H1 (cell line): ENCODE data around the gene SLC26A1. TPM values are rescaled to one million over a fixed set of nuclear protein-coding genes. Genes with fewer than 3 reads are reported as not detected.

ENCODE experiments used
- CTCF ChIA-PET: fragments of 300-600 bp; sonication (Branson Sonifier 250); formaldehyde crosslinking; loops from one replicate; lab custom pipeline; 2021; ENCODE audit not compliant: partially characterized antibody; lab: Charles Lee
- POLR2A ChIA-PET: fragments of 300-600 bp; sonication (Branson Sonifier 250); formaldehyde crosslinking; loops from one replicate; lab custom pipeline; 2021; ENCODE audit warnings: inconsistent platforms; ENCODE audit not compliant: partially characterized antibody; lab: Charles Lee
- DNase-seq, 2 experiments: peaks; one replicate each; pipeline versions ENCODE4 v3.0.0 to v3.0.0-alpha.2; 2010 to 2022; ENCODE audit warnings: low spot score in 2 of 2, low read depth in 1 of 2, mixed read lengths in 1 of 2
- FAIRE-seq: peaks from 2 replicates; lab custom pipeline; 2011; peaks lifted over from hg19 to GRCh38; lab: Jason Lieb, UNC
- H2AFZ ChIP-seq: 2 replicates; pipeline ENCODE4 v1.8.1; 2012; ENCODE audit warnings: low read length, inconsistent platforms
- H2AK5ac ChIP-seq: 2 replicates; pipeline ENCODE4 v1.6.1; 2013; ENCODE audit warnings: low read depth, low read length
- H2BK120ac ChIP-seq: replicated peaks from 2 replicates; pipeline ENCODE3; 2013; ENCODE audit warnings: low read depth, low read length, inconsistent platforms
- H2BK12ac ChIP-seq: 2 replicates; pipeline ENCODE4 v1.6.1; 2013; ENCODE audit warnings: low read depth, low read length
- H2BK15ac ChIP-seq: 2 replicates; pipeline ENCODE4 v1.6.1; 2013; ENCODE audit warnings: low read length
- H2BK20ac ChIP-seq: 2 replicates; pipeline ENCODE4 v1.6.1; 2013; ENCODE audit warnings: low read length
- H2BK5ac ChIP-seq: 2 replicates; pipeline ENCODE4 v1.6.1; 2013; ENCODE audit warnings: low read depth, low read length
- H3K14ac ChIP-seq: 2 replicates; pipeline ENCODE4 v1.6.1; 2013; ENCODE audit warnings: inconsistent platforms; ENCODE audit not compliant: insufficient read length
- H3K18ac ChIP-seq: 2 replicates; pipeline ENCODE4 v1.6.1; 2013; ENCODE audit warnings: low read length; ENCODE audit errors: extremely low read depth
- H3K23ac ChIP-seq: 2 replicates; pipeline ENCODE4 v1.6.1; 2013; ENCODE audit warnings: inconsistent platforms; ENCODE audit not compliant: insufficient read length
- H3K23me2 ChIP-seq: 2 replicates; pipeline ENCODE4 v1.6.1; 2013; ENCODE audit warnings: low read depth, low read length
- H3K27ac ChIP-seq: 2 replicates; pipeline ENCODE4 v1.6.1; 2011; ENCODE audit warnings: low read depth, low read length, inconsistent platforms
- H3K27me3 ChIP-seq, 4 experiments: replicated peaks in 1 of 4; 1 replicate in 1 of 4; 2 replicates in 3 of 4; pipeline versions ENCODE4 v1.6.1 to v1.8.1; 2011 to 2013; ENCODE audit warnings: low read length in 3 of 4, mild to moderate bottlenecking in 3 of 4, inconsistent platforms in 2 of 4, mixed read lengths in 2 of 4, moderate library complexity in 1 of 4; ENCODE audit not compliant: control insufficient read depth in 3 of 4, insufficient read depth in 3 of 4; ENCODE audit errors: extremely low read depth in 1 of 4
- H3K36me3 ChIP-seq, 4 experiments: 2 replicates each; pipeline versions ENCODE4 v1.6.1 to v1.8.1; 2011 to 2013; ENCODE audit warnings: mild to moderate bottlenecking in 4 of 4, low read length in 3 of 4, moderate library complexity in 2 of 4, control low read depth in 1 of 4, inconsistent platforms in 1 of 4; ENCODE audit not compliant: insufficient read depth in 4 of 4, control insufficient read depth in 2 of 4
- H3K4ac ChIP-seq: replicated peaks from 2 replicates; pipeline ENCODE3; 2013; ENCODE audit warnings: low read length, low read depth, mixed read lengths, inconsistent platforms; ENCODE audit not compliant: insufficient read length
- H3K4me1 ChIP-seq, 4 experiments: replicated peaks in 1 of 4; 1 replicate in 1 of 4; 2 replicates in 3 of 4; pipeline versions ENCODE4 v1.6.1 to v1.8.1; 2011 to 2013; ENCODE audit warnings: low read length in 3 of 4, inconsistent platforms in 2 of 4, mixed read lengths in 1 of 4; ENCODE audit not compliant: insufficient read depth in 4 of 4, control insufficient read depth in 3 of 4
- H3K4me2 ChIP-seq, 2 experiments: 2 replicates each; pipeline versions ENCODE4 v1.6.1 to v1.8.1; 2011 to 2013; ENCODE audit warnings: low read depth in 2 of 2, low read length in 2 of 2, control low read depth in 1 of 2, inconsistent platforms in 1 of 2, mild to moderate bottlenecking in 1 of 2; ENCODE audit not compliant: insufficient read depth in 1 of 2
- H3K4me3 ChIP-seq, 4 experiments: fragments of 200-600, 300-600 bp in 1 of 4; sonication (generic), shearing (Covaris generic), sonication (Bioruptor Twin) in 1 of 4; 2 replicates each; pipeline versions ENCODE4 v1.5.1 to v1.8.1; 2011 to 2016; ENCODE audit warnings: low read length in 4 of 4, low read depth in 3 of 4, control low read depth in 2 of 4, inconsistent platforms in 2 of 4, mild to moderate bottlenecking in 2 of 4, mixed read lengths in 1 of 4, moderate library complexity in 1 of 4; ENCODE audit not compliant: insufficient read depth in 2 of 4; ENCODE audit errors: extremely low read depth in 1 of 4
- H3K56ac ChIP-seq: replicated peaks from 2 replicates; pipeline ENCODE3; 2013; ENCODE audit warnings: low read depth, mild to moderate bottlenecking, mixed read lengths, low read length, inconsistent platforms; ENCODE audit not compliant: insufficient read length
- H3K79me1 ChIP-seq: 2 replicates; pipeline ENCODE4 v1.6.1; 2013; ENCODE audit warnings: low read depth, low read length, control low read depth
- H3K79me2 ChIP-seq, 2 experiments: 2 replicates each; pipeline versions ENCODE4 v1.6.1 to v1.8.1; 2012 to 2013; ENCODE audit warnings: low read length in 2 of 2, mild to moderate bottlenecking in 2 of 2, inconsistent platforms in 1 of 2; ENCODE audit not compliant: insufficient read depth in 2 of 2, control insufficient read depth in 1 of 2
- H3K9ac ChIP-seq, 4 experiments: replicated peaks in 1 of 4; 1 replicate in 1 of 4; 2 replicates in 3 of 4; pipeline versions ENCODE4 v1.6.1 to v1.8.1; 2011 to 2013; ENCODE audit warnings: low read depth in 3 of 4, low read length in 3 of 4, control low read depth in 2 of 4, mild to moderate bottlenecking in 2 of 4, moderate library complexity in 2 of 4, inconsistent platforms in 1 of 4; ENCODE audit errors: extremely low read depth in 1 of 4
- H3K9me3 ChIP-seq, 2 experiments: 2 replicates each; pipeline versions ENCODE4 v1.6.1 to v1.8.1; 2012 to 2013; ENCODE audit warnings: mild to moderate bottlenecking in 2 of 2, moderate library complexity in 2 of 2, control low read depth in 1 of 2, inconsistent platforms in 1 of 2, low read depth in 1 of 2, low read length in 1 of 2, mixed read lengths in 1 of 2; ENCODE audit not compliant: insufficient read depth in 2 of 2
- H4K20me1 ChIP-seq, 2 experiments: replicated peaks in 1 of 2; 2 replicates each; pipeline versions ENCODE3 to v1.8.1; 2011 to 2013; ENCODE audit warnings: inconsistent platforms in 2 of 2, low read length in 2 of 2, mild to moderate bottlenecking in 1 of 2; ENCODE audit not compliant: insufficient read depth in 2 of 2, control insufficient read depth in 1 of 2
- H4K5ac ChIP-seq: 2 replicates; pipeline ENCODE4 v1.6.1; 2013; ENCODE audit warnings: low read length, low read depth, mixed read lengths, inconsistent platforms; ENCODE audit not compliant: insufficient read length
- H4K8ac ChIP-seq: 2 replicates; pipeline ENCODE4 v1.8.0; 2013; ENCODE audit warnings: mild to moderate bottlenecking, moderate library complexity, low read length, inconsistent platforms; ENCODE audit not compliant: insufficient read depth; ENCODE audit errors: extremely low read depth
- H4K91ac ChIP-seq: replicated peaks from 2 replicates; pipeline ENCODE3; 2013; ENCODE audit warnings: low read length, mixed read lengths, inconsistent platforms; ENCODE audit not compliant: insufficient read length
- JUN ChIP-seq: IDR thresholded peaks from 2 replicates; pipeline ENCODE4 v1.6.1; 2011; ENCODE audit warnings: low read depth, mild to moderate bottlenecking, improper control_type of control experiment, low read length
- RAD21 ChIP-seq, 2 experiments: IDR thresholded peaks in 1 of 2; conservative IDR thresholded peaks in 1 of 2; 2 replicates each; pipeline ENCODE4 v1.6.1; 2011; ENCODE audit warnings: low read depth in 2 of 2, low read length in 2 of 2, improper control_type of control experiment in 1 of 2, inconsistent platforms in 1 of 2, mild to moderate bottlenecking in 1 of 2, moderate library complexity in 1 of 2
- RBBP5 ChIP-seq: IDR thresholded peaks from 2 replicates; pipeline ENCODE4 v1.7.1; 2012; ENCODE audit warnings: low read depth, mild to moderate bottlenecking, inconsistent platforms, low read length, moderate library complexity, borderline replicate concordance
- SP4 ChIP-seq: IDR thresholded peaks from 2 replicates; pipeline ENCODE4 v1.6.1; 2012; ENCODE audit warnings: low read length, inconsistent platforms
- SUZ12 ChIP-seq: fragments of 200-600 bp; sonication (generic); IDR thresholded peaks from 2 replicates; pipeline ENCODE4 v1.6.1; 2012; ENCODE audit warnings: mild to moderate bottlenecking, inconsistent platforms, low read length, moderate library complexity, mixed read lengths
- TAF1 ChIP-seq: IDR thresholded peaks from 2 replicates; pipeline ENCODE4 v1.6.1; 2011; ENCODE audit warnings: mild to moderate bottlenecking, low read depth, low read length
- YY1 ChIP-seq: IDR thresholded peaks from 2 replicates; pipeline ENCODE4 v1.6.1; 2011; ENCODE audit warnings: low read depth, mild to moderate bottlenecking, low read length
- WGBS, 2 experiments: shearing (Covaris generic) in 1 of 2; methylation state at CpG; one replicate each; pipeline versions ENCODE4 v1.1.6 to v1.1.7; 2013 to 2015; ENCODE audit warnings: low lambda C conversion rate in 2 of 2, mixed read lengths in 2 of 2, inconsistent platforms in 1 of 2, low coverage in 1 of 2, missing lambda C conversion rate in 1 of 2; ENCODE audit not compliant: insufficient replicate concordance in 2 of 2, insufficient coverage in 1 of 2, insufficient read length in 1 of 2; ENCODE audit errors: extremely low coverage in 1 of 2, missing lambda C conversion rate in 1 of 2; 5-methylcytosine and 5-hydroxymethylcytosine counted together
- polyA plus RNA-seq, 7 experiments: library from polyadenylated mRNA; depleted of rRNA in 3 of 7; stranded (reverse) in 5 of 7; unstranded in 2 of 7; fragments of >200 nt in 5 of 7; fragments of 200-250 nt in 2 of 7; gene quantifications; 1 replicate in 5 of 7; 2 replicates in 1 of 7; 4 replicates in 1 of 7; pipeline versions ENCODE4 v1.2.1 to v1.2.3, GENCODE V29; 2011 to 2013; ENCODE audit warnings: missing spikeins in 2 of 7, mixed read lengths in 2 of 7
- total RNA-seq: library from RNA; stranded (reverse); fragmentation: NEBNext Ultra II Directional; extraction: Animal tissue kit (Norgen Biotek cat#: 25700); gene quantifications from 2 replicates; pipeline ENCODE4 v1.2.1, GENCODE V29; 2021
- TF ChIP-seq, protein P1 (sequence below): IDR thresholded peaks from 2 replicates; pipeline ENCODE4 v1.6.1; 2011; ENCODE audit warnings: low read length, improper control_type of control experiment

SLC26A1 gene
- total and polyA plus RNA-seq, 2 of the 8 experiments (the other 6 are each of a cell fraction or from before 2014, with no cell fraction given): 0.11 TPM; not detected in 1

DNA sequence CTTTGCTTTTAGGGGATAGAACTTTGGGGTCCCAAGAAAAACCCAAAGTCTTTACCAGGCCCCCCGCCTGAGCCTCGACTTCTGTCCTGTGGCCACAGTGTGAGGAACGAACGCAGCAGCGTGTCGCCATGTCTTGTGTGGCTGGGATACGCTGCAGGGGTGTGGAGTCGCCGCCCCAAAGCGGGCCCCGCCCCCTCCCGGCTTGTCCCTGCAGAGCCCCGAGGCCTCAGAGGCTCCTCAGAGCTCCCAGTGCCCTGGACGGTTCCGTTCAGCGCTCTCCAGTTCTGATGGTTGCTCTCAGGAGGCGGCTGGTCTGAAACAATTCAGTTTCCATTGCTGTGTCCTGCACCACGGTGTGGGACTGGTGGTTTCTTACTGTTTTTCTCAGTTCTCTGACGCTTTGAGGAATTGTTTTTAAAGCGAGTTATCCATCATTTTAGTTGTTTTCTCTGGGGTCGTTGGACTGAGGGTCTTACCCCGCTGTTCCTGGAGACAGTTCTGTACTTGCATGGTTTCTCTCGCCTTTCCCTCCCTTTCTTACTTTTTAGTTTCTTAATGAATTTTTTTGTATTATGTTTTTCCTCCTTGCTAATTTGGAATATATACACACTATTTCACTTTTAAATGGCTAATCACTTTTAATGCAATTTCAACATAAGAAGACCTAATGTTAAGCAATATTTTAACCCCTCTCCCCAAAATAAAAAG is 7.9 kb downstream of the SLC26A1 start:
- H3K9ac ChIP-seq: no peak overlapping the region; a peak in 1 of 7 replicates
- H2AFZ ChIP-seq: 0 out of 2 replicates have a peak overlapping the region, but pooled peaks have one; percentile 55
- H3K4me3 ChIP-seq: peak overlapping the region in 2 of 4 experiments; percentile 14 to 50; a peak in 5 of 8 replicates
- TF ChIP-seq SUZ12: peak; percentile 16; the same call in 1 of the 2 replicates
- TF ChIP-seq, protein P1, sequence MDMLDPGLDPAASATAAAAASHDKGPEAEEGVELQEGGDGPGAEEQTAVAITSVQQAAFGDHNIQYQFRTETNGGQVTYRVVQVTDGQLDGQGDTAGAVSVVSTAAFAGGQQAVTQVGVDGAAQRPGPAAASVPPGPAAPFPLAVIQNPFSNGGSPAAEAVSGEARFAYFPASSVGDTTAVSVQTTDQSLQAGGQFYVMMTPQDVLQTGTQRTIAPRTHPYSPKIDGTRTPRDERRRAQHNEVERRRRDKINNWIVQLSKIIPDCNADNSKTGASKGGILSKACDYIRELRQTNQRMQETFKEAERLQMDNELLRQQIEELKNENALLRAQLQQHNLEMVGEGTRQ: 0 out of 2 replicates have a peak, but pooled peaks have one; percentile 28
- peak in 1 of 2 experiments; percentile 13; a peak in 1 of 4 replicates for TF ChIP-seq RAD21 (IDR thresholded peaks at IDR 0.05 in 1 of 2, conservative IDR thresholded peaks at IDR 0.05 in 1 of 2; ENCODE audit: low read depth in 2 of 2, low read length in 2 of 2)
- TF ChIP-seq JUN: no peak
- no peak for TF ChIP-seq SP4
- no peak for TF ChIP-seq YY1
- TF ChIP-seq RBBP5: no peak
- TF ChIP-seq TAF1: peak; percentile 47; the same call in 1 of the 2 replicates

More for the DNA sequence above, 7.9 kb downstream of the SLC26A1 start:
- Histone ChIP-seq H2BK20ac (no peak overlapping the region), H3K79me1 (no peaks in the 10 kb centered on the region), H3K9me3 (no peaks in the 10 kb centered on the region), H2BK15ac (no peak overlapping the region), H4K5ac (no peak overlapping the region), H3K27ac (no peak overlapping the region), H3K27me3 (peaks cover 0 to 21% (median 14%) of the 10 kb centered on the region in 4 experiments; a peak in 6 of 7 replicates), H4K8ac (no peak overlapping the region), H2AK5ac (no peak overlapping the region), H2BK5ac (no peak overlapping the region), H2BK12ac (no peak overlapping the region), H3K18ac (peak overlapping the region; percentile 9), H4K91ac (no peak overlapping the region), H3K4me2 (peak overlapping the region; percentile 62 to 75), H3K36me3 (no peaks in the 10 kb centered on the region; a peak in 1 of 8 replicates), H3K4ac (no peak overlapping the region), H2BK120ac (no peak overlapping the region), H4K20me1 (peaks cover 2 to 6% of the 10 kb centered on the region in 2 experiments), H3K79me2 (no peaks in the 10 kb centered on the region), H3K23me2 (peaks cover 5% of the 10 kb centered on the region; the same call in 1 of the 2 replicates), H3K23ac (no peak overlapping the region), H3K4me1 (peaks cover 0 to 3% (median 1%) of the 10 kb centered on the region in 4 experiments; a peak in 4 of 7 replicates), H3K56ac (no peak overlapping the region), H3K14ac (no peak overlapping the region)
- peak in 1 of 2 experiments; percentile 87 for DNase-seq
- POLR2A ChIA-PET: interaction anchor here (0.6 kb wide), 1 partner anchor 177 kb away, joined by 3 read pairs; no protein-coding TSS in a partner anchor
- WGBS, 2 experiments: 25% methylated on average over 22 of the region's 23 CpGs; no CpG with 5 or more reads in 1 of the 2 experiments
- FAIRE-seq: peak; percentile 45
- CTCF ChIA-PET: interaction anchor here (0.7 to 1.4 kb wide), 3 partner anchors 51 to 183 kb away, joined by 4 read pairs; no protein-coding TSS in a partner anchor
